ENCODE results near the gene RHOD.

- TF ChIP-seq CTCF (IDR thresholded peaks at IDR 0.05) = no peak
- no peak for TF ChIP-seq POLR2A (IDR thresholded peaks at IDR 0.05)
- no peak for TF ChIP-seq POLR2AphosphoS5 (IDR thresholded peaks at IDR 0.05)
Observed at GRCh38 chr11:67083786-67084366, 27.2 kb downstream of the RHOD start.
